ENCODE data around the gene MGRN1.

The MGRN1 gene

GRCh38 chr16:4689864-4690704, 65.5 kb downstream of the MGRN1 start:
- DNase-seq: no peak

GRCh38 chr16:4690946-4691665, 66.5 kb downstream of the MGRN1 start:
- DNase-seq: no peak

GRCh38 chr16:4691666-4692412, 67.2 kb downstream of the MGRN1 start:
- no peak for DNase-seq

- DNase-seq: no peak
Measured at GRCh38 chr16:4692460-4693295, 68.1 kb downstream of the MGRN1 start.

- peak; percentile 93 for DNase-seq
Measured at GRCh38 chr16:4693296-4693955, 68.8 kb downstream of the MGRN1 start, which contains the start of gene NUDT16L1. TSS of gene NUDT16L1 (plus strand) at chr16:4693562. CDS start at chr16:4693727, 165 bp downstream.

- DNase-seq: no peak
Measured at GRCh38 chr16:4693956-4694641, 69.5 kb downstream of the MGRN1 start.

GRCh38 chr16:4694642-4695451, 70.2 kb downstream of the MGRN1 start:
- DNase-seq: no peak

- DNase-seq: no peak
Measured at GRCh38 chr16:4695473-4696171, 71.0 kb downstream of the MGRN1 start.

GRCh38 chr16:4696172-4696904, 71.7 kb downstream of the MGRN1 start:
- DNase-seq: no peak

GRCh38 chr16:4696905-4697847, 72.5 kb downstream of the MGRN1 start:
- no peak for DNase-seq

- no peak for DNase-seq
Measured at GRCh38 chr16:4697848-4698291, 73.2 kb downstream of the MGRN1 start.

- DNase-seq: no peak
Measured at GRCh38 chr16:4698321-4699045, 73.9 kb downstream of the MGRN1 start.

- no peak for DNase-seq
Measured at GRCh38 chr16:4699046-4699556, 74.5 kb downstream of the MGRN1 start.

- DNase-seq: no peak
Measured at GRCh38 chr16:4700380-4700996, 75.9 kb downstream of the MGRN1 start.

- no peak for DNase-seq
Measured at GRCh38 chr16:4700997-4701743, 76.5 kb downstream of the MGRN1 start.

Measured in DMS153 (cell line).